GM23338 (cell line): ENCODE data around the gene TTC21B. TPM values are rescaled to one million over a fixed set of nuclear protein-coding genes. Genes with fewer than 3 reads are reported as not detected.

ENCODE experiments used
- ATAC-seq: fragments of 200-7000 bp; cut with Tn5 transposase; 3 replicates; pipeline ENCODE4 v1.9.1; 2020
- DNase-seq: peaks from one replicate; pipeline ENCODE4 v3.0.0-alpha.2; 2015; ENCODE audit warnings: low spot score
- H2AFZ ChIP-seq: fragments of 200-600 bp; sonication (generic); 2 replicates; pipeline ENCODE4 v1.8.0; 2016; ENCODE audit warnings: antibody characterized with exemption, mild to moderate bottlenecking, moderate library complexity
- H3F3A ChIP-seq: fragments of 200-600 bp; sonication (generic); replicated peaks from 2 replicates; pipeline ENCODE4 v1.8.0; 2017; ENCODE audit warnings: antibody characterized with exemption, mixed run types, low read depth
- H3K27ac ChIP-seq: fragments of 200-600 bp; sonication (generic); 2 replicates; pipeline ENCODE4 v1.6.1; 2016; ENCODE audit warnings: low read depth
- H3K27me3 ChIP-seq: fragments of 200-600 bp; sonication (generic); 2 replicates; pipeline ENCODE4 v1.8.0; 2016; ENCODE audit warnings: mild to moderate bottlenecking, mixed run types, moderate library complexity; ENCODE audit not compliant: insufficient read depth
- H3K36me3 ChIP-seq: fragments of 200-600 bp; sonication (generic); 2 replicates; pipeline ENCODE4 v1.8.0; 2016; ENCODE audit warnings: mild to moderate bottlenecking; ENCODE audit not compliant: insufficient read depth
- H3K4me1 ChIP-seq: fragments of 200-600 bp; sonication (generic); 2 replicates; pipeline ENCODE4 v1.8.0; 2016; ENCODE audit warnings: mild to moderate bottlenecking, moderate library complexity; ENCODE audit not compliant: insufficient read depth
- H3K4me2 ChIP-seq: fragments of 200-600 bp; sonication (generic); 2 replicates; pipeline ENCODE4 v1.7.1; 2017; ENCODE audit warnings: mixed run types
- H3K4me3 ChIP-seq: fragments of 200-600 bp; sonication (generic); 2 replicates; pipeline ENCODE4 v1.6.1; 2016; ENCODE audit warnings: mixed run types
- H3K79me2 ChIP-seq: fragments of 200-600 bp; sonication (generic); replicated peaks from 2 replicates; pipeline ENCODE4 v1.8.0; 2017; ENCODE audit warnings: mild to moderate bottlenecking; ENCODE audit not compliant: insufficient read depth
- H3K9me2 ChIP-seq: fragments of 200-600 bp; sonication (generic); 2 replicates; pipeline ENCODE4 v1.8.0; 2017; ENCODE audit not compliant: insufficient read depth
- H4K20me1 ChIP-seq: fragments of 200-600 bp; sonication (generic); replicated peaks from 2 replicates; pipeline ENCODE4 v1.8.0; 2017; ENCODE audit warnings: mild to moderate bottlenecking; ENCODE audit not compliant: insufficient read depth
- H3K27ac Mint-ChIP-seq: 2 replicates; pipeline ENCODE4 v1.8.0; 2020; ENCODE audit warnings: inconsistent platforms, mild to moderate bottlenecking, moderate library complexity, mixed read lengths
- H3K27me3 Mint-ChIP-seq: 3 replicates; pipeline ENCODE4 v1.8.0; 2022; ENCODE audit warnings: low read depth, mild to moderate bottlenecking, moderate library complexity, mixed read lengths, inconsistent platforms; ENCODE audit not compliant: insufficient read depth, poor library complexity
- H3K36me3 Mint-ChIP-seq: 3 replicates; pipeline ENCODE4 v1.8.0; 2021; ENCODE audit warnings: low read depth, mild to moderate bottlenecking, inconsistent platforms, moderate library complexity, mixed read lengths
- H3K4me1 Mint-ChIP-seq: 3 replicates; pipeline ENCODE4 v1.8.0; 2020; ENCODE audit warnings: mild to moderate bottlenecking, inconsistent platforms, mixed read lengths
- H3K4me3 Mint-ChIP-seq: 3 replicates; pipeline ENCODE4 v1.8.0; 2021; ENCODE audit warnings: moderate library complexity, mild to moderate bottlenecking, inconsistent platforms, mixed read lengths
- H3K9me3 Mint-ChIP-seq: 3 replicates; pipeline ENCODE4 v1.8.0; 2020; ENCODE audit warnings: moderate library complexity, mild to moderate bottlenecking, inconsistent platforms, mixed read lengths
- CREB1 ChIP-seq: fragments of 250-450 bp; sonication (Bioruptor Pico); IDR thresholded peaks from 2 replicates; pipeline ENCODE4 v1.5.0; 2020; ENCODE audit warnings: low read depth, mild to moderate bottlenecking, moderate library complexity
- ETS1 ChIP-seq: IDR thresholded peaks from 2 replicates; pipeline ENCODE4 v1.6.1; 2016; ENCODE audit warnings: antibody characterized with exemption
- EZH2 ChIP-seq: fragments of 200-600 bp; sonication (generic); IDR thresholded peaks from one replicate; pipeline ENCODE4 v1.8.0; 2017; ENCODE audit warnings: antibody characterized with exemption, mild to moderate bottlenecking, low read depth; ENCODE audit not compliant: unreplicated experiment
- EZH2phosphoT487 ChIP-seq: fragments of 200-600 bp; sonication (generic); IDR thresholded peaks from one replicate; pipeline ENCODE4 v1.8.1; 2018; ENCODE audit warnings: antibody characterized with exemption; ENCODE audit not compliant: unreplicated experiment
- JUNB ChIP-seq: IDR thresholded peaks from one replicate; pipeline ENCODE4 v1.6.1; 2016; ENCODE audit warnings: antibody characterized with exemption; ENCODE audit not compliant: unreplicated experiment
- NANOG ChIP-seq: IDR thresholded peaks from 2 replicates; pipeline ENCODE4 v1.6.1; 2016; ENCODE audit warnings: antibody characterized with exemption, borderline replicate concordance
- POLR2AphosphoS5 ChIP-seq: IDR thresholded peaks from 2 replicates; pipeline ENCODE4 v1.6.1; 2016; ENCODE audit warnings: antibody characterized with exemption, low read depth
- STAT1 ChIP-seq: IDR thresholded peaks from one replicate; pipeline ENCODE4 v1.6.1; 2016; ENCODE audit warnings: antibody characterized with exemption; ENCODE audit not compliant: unreplicated experiment
- ZNF114 ChIP-seq: fragments of 250-450 bp; sonication (Bioruptor Pico); IDR thresholded peaks from 2 replicates; pipeline ENCODE4 v1.5.0; 2020; ENCODE audit warnings: mild to moderate bottlenecking, moderate library complexity
- ZNF331 ChIP-seq: fragments of 250-450 bp; sonication (Bioruptor Pico); IDR thresholded peaks from 2 replicates; pipeline ENCODE4 v1.5.0; 2020; ENCODE audit warnings: low read depth, mild to moderate bottlenecking, moderate library complexity
- ZNF462 ChIP-seq: fragments of 250-450 bp; sonication (Bioruptor Pico); IDR thresholded peaks from 2 replicates; pipeline ENCODE4 v1.5.0; 2020; ENCODE audit warnings: mild to moderate bottlenecking, moderate library complexity
- polyA plus RNA-seq: library from polyadenylated mRNA; unstranded; fragments of >200 nt; fragmentation: Nextera tagmentation; extraction: Ambion mirVana; gene quantifications from 2 replicates; pipeline ENCODE4 v1.2.1, GENCODE V29; 2016
- total RNA-seq: library from RNA; depleted of rRNA; stranded (reverse); fragments of >200 nt; shearing (Covaris generic); gene quantifications from 2 replicates; pipeline ENCODE4 v1.2.3, GENCODE V29; 2014

Gene TTC21B
- total and polyA plus RNA-seq, 2 experiments from 2014 or later, result 10.1 to 32.8 TPM

GRCh38 chr2:165989851-165990250, 36.3 kb upstream of the TTC21B start:
- Histone ChIP-seq H2AFZ (no peak overlapping the region), H3K4me1 (no peaks in the 10 kb centered on the region), H3K79me2 (no peaks in the 10 kb centered on the region), H3K9me2 (no peaks in the 10 kb centered on the region), H3K27me3 (no peaks in the 10 kb centered on the region), H3K36me3 (no peaks in the 10 kb centered on the region), H3K4me2 (no peak overlapping the region), H3F3A (no peaks in the 10 kb centered on the region), H3K4me3 (no peak overlapping the region), H4K20me1 (no peaks in the 10 kb centered on the region), H3K27ac (no peak overlapping the region)
- H3K4me3 Mint-ChIP-seq, result no peak overlapping the region
- no peaks in the 10 kb centered on the region for H3K9me3 Mint-ChIP-seq
- TF ChIP-seq CREB1 (CRISPR knock-in tag), result no peak
- no peak for TF ChIP-seq STAT1
- TF ChIP-seq ETS1, result no peak
- no peak for TF ChIP-seq EZH2
- no peak for TF ChIP-seq ZNF331 (CRISPR knock-in tag)
- no peak for TF ChIP-seq ZNF114 (CRISPR knock-in tag)
- no peak for TF ChIP-seq JUNB
- no peak for TF ChIP-seq EZH2phosphoT487
- no peak for TF ChIP-seq NANOG
- TF ChIP-seq POLR2AphosphoS5, result no peak
- no peak for TF ChIP-seq ZNF462 (CRISPR knock-in tag)
- H3K4me1 Mint-ChIP-seq, result peaks cover 5% of the 10 kb centered on the region; the same call in 2 of the 3 replicates
- peaks cover 2% of the 10 kb centered on the region for H3K27me3 Mint-ChIP-seq
- no peaks in the 10 kb centered on the region for H3K36me3 Mint-ChIP-seq
- ATAC-seq, result no peak
- no peak overlapping the region for H3K27ac Mint-ChIP-seq
- no peak for DNase-seq
